IPS DF 6.9 (cell line): ENCODE data around the gene SKI.
"Not testable (repeated sequence)": the region's sequence is repeated elsewhere in the genome, so short reads cannot be mapped to it uniquely, and the experiment has no call there.

Experiments used
- DNase-seq: peaks from one replicate; pipeline ENCODE4 v3.0.0-alpha.2; 2013; ENCODE audit warnings: low read depth, low spot score
- H3K27ac ChIP-seq: one replicate; pipeline ENCODE4 v1.5.1; 2013; ENCODE audit warnings: low read length, control low read depth
- H3K27me3 ChIP-seq: 2 replicates; pipeline ENCODE4 v1.6.1; 2013; ENCODE audit warnings: mild to moderate bottlenecking, low read length; ENCODE audit not compliant: control insufficient read depth, insufficient read depth
- H3K36me3 ChIP-seq: 2 replicates; pipeline ENCODE4 v1.6.1; 2013; ENCODE audit warnings: low read length; ENCODE audit not compliant: control insufficient read depth, insufficient read depth
- H3K4me1 ChIP-seq: 2 replicates; pipeline ENCODE4 v1.6.1; 2013; ENCODE audit warnings: low read length; ENCODE audit not compliant: control insufficient read depth, insufficient read depth
- H3K4me3 ChIP-seq: 2 replicates; pipeline ENCODE4 v1.5.1; 2013; ENCODE audit warnings: mild to moderate bottlenecking, low read length
- H3K9me3 ChIP-seq: 2 replicates; pipeline ENCODE4 v1.6.1; 2013; ENCODE audit warnings: low read length, inconsistent platforms; ENCODE audit not compliant: control insufficient read depth, insufficient read depth
- WGBS: extraction: QIAGEN DNeasy Blood & Tissue Kit; methylation state at CpG from one replicate; pipeline ENCODE4 v1.1.7; 2013; ENCODE audit warnings: mixed read lengths, missing lambda C conversion rate; ENCODE audit not compliant: insufficient read length, insufficient coverage; 5-methylcytosine and 5-hydroxymethylcytosine counted together

Gene SKI

GRCh38 chr1:2237773-2238172, 9.7 kb downstream of the SKI start:
- Histone ChIP-seq H3K4me1 (peaks cover 7% of the 10 kb centered on the region), H3K9me3 (no peaks in the 10 kb centered on the region), H3K36me3 (peaks cover 4% of the 10 kb centered on the region; the same call in 1 of the 2 replicates), H3K4me3 (no peak overlapping the region), H3K27ac (no peak overlapping the region), H3K27me3 (no peaks in the 10 kb centered on the region)
- WGBS, result no CpG with 5 or more reads among the region's 19 CpGs
- DNase-seq, result no peak

GRCh38 chr1:2238361-2239012, 10.4 kb downstream of the SKI start:
- H3K9me3 ChIP-seq, result no peaks in the 10 kb centered on the region
- no peak for DNase-seq
- peaks cover 8% of the 10 kb centered on the region for H3K4me1 ChIP-seq
- H3K27me3 ChIP-seq, result no peaks in the 10 kb centered on the region
- no CpG with 5 or more reads among the region's 25 CpGs for WGBS
- no peak overlapping the region for H3K4me3 ChIP-seq
- H3K36me3 ChIP-seq, result peaks cover 4% of the 10 kb centered on the region; the same call in 1 of the 2 replicates
- H3K27ac ChIP-seq, result no peak overlapping the region

- no CpG with 5 or more reads among the region's 6 CpGs for WGBS
- Histone ChIP-seq H3K9me3 (no peaks in the 10 kb centered on the region), H3K4me1 (peaks cover 8% of the 10 kb centered on the region), H3K36me3 (peaks cover 4% of the 10 kb centered on the region; the same call in 1 of the 2 replicates), H3K27ac (no peak overlapping the region), H3K4me3 (no peak overlapping the region), H3K27me3 (no peaks in the 10 kb centered on the region)
- no peak for DNase-seq
Measured at GRCh38 chr1:2239013-2239370, 10.9 kb downstream of the SKI start.

- Histone ChIP-seq H3K9me3 (no peaks in the 10 kb centered on the region), H3K27me3 (no peaks in the 10 kb centered on the region), H3K36me3 (peaks cover 4% of the 10 kb centered on the region; the same call in 1 of the 2 replicates), H3K4me1 (peaks cover 6% of the 10 kb centered on the region), H3K27ac (no peak overlapping the region), H3K4me3 (no peak overlapping the region)
- no peak for DNase-seq
- WGBS, result no CpG with 5 or more reads among the region's 30 CpGs
Measured at GRCh38 chr1:2239384-2239985, 11.4 kb downstream of the SKI start.

- no peak for DNase-seq
- no CpG with 5 or more reads among the region's 30 CpGs for WGBS
- Histone ChIP-seq H3K4me1 (peaks cover 6% of the 10 kb centered on the region), H3K36me3 (peaks cover 4% of the 10 kb centered on the region; the same call in 1 of the 2 replicates), H3K27me3 (no peaks in the 10 kb centered on the region), H3K9me3 (no peaks in the 10 kb centered on the region), H3K4me3 (no peak overlapping the region), H3K27ac (no peak overlapping the region)
Measured at GRCh38 chr1:2240270-2241156, 12.4 kb downstream of the SKI start.

GRCh38 chr1:2241820-2242219, 13.7 kb downstream of the SKI start:
- Histone ChIP-seq H3K27ac (no peak overlapping the region), H3K36me3 (peaks cover 4% of the 10 kb centered on the region; the same call in 1 of the 2 replicates), H3K4me1 (peaks cover 9% of the 10 kb centered on the region), H3K27me3 (no peaks in the 10 kb centered on the region), H3K9me3 (no peaks in the 10 kb centered on the region), H3K4me3 (no peak overlapping the region)
- no CpG with 5 or more reads among the region's 13 CpGs for WGBS
- DNase-seq, result no peak

- H3K9me3 ChIP-seq, result no peaks in the 10 kb centered on the region
- H3K27ac ChIP-seq, result no peak overlapping the region
- H3K4me3 ChIP-seq, result no peak overlapping the region
- no CpG with 5 or more reads among the region's 33 CpGs for whole genome bisulfite sequencing
- peaks cover 4% of the 10 kb centered on the region; the same call in 1 of the 2 replicates for H3K36me3 ChIP-seq
- H3K27me3 ChIP-seq, result no peaks in the 10 kb centered on the region
- H3K4me1 ChIP-seq, result peaks cover 17% of the 10 kb centered on the region
- DNase-seq, result no peak
Measured at GRCh38 chr1:2242814-2243725, 15.0 kb downstream of the SKI start.

GRCh38 chr1:2247045-2247394, 18.9 kb downstream of the SKI start:
- H3K36me3 ChIP-seq, H3K27me3 ChIP-seq, DNase-seq, H3K4me3 ChIP-seq, H3K27ac ChIP-seq, H3K9me3 ChIP-seq: not testable (repeated sequence)
- peaks cover 30% of the 10 kb centered on the region for H3K4me1 ChIP-seq
- no CpG with 5 or more reads among the region's 7 CpGs for WGBS

- peak overlapping the region; percentile 71 for H3K27ac ChIP-seq
- H3K27me3 ChIP-seq, result no peaks in the 10 kb centered on the region
Measured at GRCh38 chr1:2247760-2248126, 19.6 kb downstream of the SKI start.

More at GRCh38 chr1:2247760-2248126, 19.6 kb downstream of the SKI start:
- Histone ChIP-seq H3K4me3 (no peak overlapping the region), H3K36me3 (no peaks in the 10 kb centered on the region), H3K9me3 (no peaks in the 10 kb centered on the region), H3K4me1 (peaks cover 30% of the 10 kb centered on the region)
- no CpG with 5 or more reads among the region's 18 CpGs for WGBS
- no peak for DNase-seq
